HEK293 (cell line): ENCODE data around the gene PEX11G.

Source experiments
- BCL11A ChIP-seq: fragments of 450-650 bp; formaldehyde crosslinking; IDR thresholded peaks from 2 replicates; pipeline ENCODE4 v1.5.1; 2016; ENCODE audit warnings: low read depth, missing biosample characterization, missing genetic modification characterization
- HOXC10 ChIP-seq: sonication (generic); formaldehyde crosslinking; IDR thresholded peaks from 2 replicates; pipeline ENCODE4 v1.8.1; 2023; ENCODE audit warnings: mild to moderate bottlenecking, missing genetic modification reagents
- INSM2 ChIP-seq: fragments of 450-650 bp; formaldehyde crosslinking; IDR thresholded peaks from 2 replicates; pipeline ENCODE4 v1.5.1; 2016; ENCODE audit warnings: missing biosample characterization, missing genetic modification characterization
- KLF1 ChIP-seq: fragments of 450-650 bp; formaldehyde crosslinking; IDR thresholded peaks from 2 replicates; pipeline ENCODE4 v1.5.1; 2016; ENCODE audit warnings: missing biosample characterization, missing genetic modification characterization
- SP3 ChIP-seq: fragments of 450-650 bp; formaldehyde crosslinking; IDR thresholded peaks from 2 replicates; pipeline ENCODE4 v1.5.1; 2016; ENCODE audit warnings: missing biosample characterization, missing genetic modification characterization
- TCF7L2 ChIP-seq: IDR thresholded peaks from 2 replicates; pipeline ENCODE4 v1.6.1; 2011; ENCODE audit warnings: low read depth, mild to moderate bottlenecking, inconsistent platforms, low read length, moderate library complexity, borderline replicate concordance
- TSHZ1 ChIP-seq: fragments of 450-650 bp; formaldehyde crosslinking; IDR thresholded peaks from 2 replicates; pipeline ENCODE4 v1.5.1; 2016; ENCODE audit warnings: missing biosample characterization, missing genetic modification characterization, borderline replicate concordance
- YY1 ChIP-seq: fragments of 450-650 bp; formaldehyde crosslinking; IDR thresholded peaks from 2 replicates; pipeline ENCODE4 v1.5.1; 2018; ENCODE audit warnings: missing biosample characterization, missing genetic modification characterization
- ZBTB10 ChIP-seq: fragments of 450-650 bp; formaldehyde crosslinking; IDR thresholded peaks from 2 replicates; pipeline ENCODE4 v1.5.1; 2016; ENCODE audit warnings: missing biosample characterization, missing genetic modification characterization
- ZBTB6 ChIP-seq: fragments of 450-650 bp; formaldehyde crosslinking; IDR thresholded peaks from 2 replicates; pipeline ENCODE4 v1.5.1; 2017; ENCODE audit warnings: missing biosample characterization, missing genetic modification characterization
- ZBTB8A ChIP-seq: fragments of 450-650 bp; formaldehyde crosslinking; IDR thresholded peaks from 2 replicates; pipeline ENCODE4 v1.5.1; 2016; ENCODE audit warnings: missing biosample characterization, missing genetic modification characterization
- ZIC2 ChIP-seq: fragments of 450-650 bp; formaldehyde crosslinking; IDR thresholded peaks from 2 replicates; pipeline ENCODE4 v1.5.1; 2016; ENCODE audit warnings: missing biosample characterization, missing genetic modification characterization
- ZNF169 ChIP-seq: fragments of 450-650 bp; formaldehyde crosslinking; IDR thresholded peaks from 2 replicates; pipeline ENCODE4 v1.5.1; 2016; ENCODE audit warnings: missing biosample characterization, missing genetic modification characterization
- ZNF2 ChIP-seq: fragments of 450-650 bp; formaldehyde crosslinking; IDR thresholded peaks from 2 replicates; pipeline ENCODE4 v1.5.1; 2016; ENCODE audit warnings: missing biosample characterization, missing genetic modification characterization
- ZNF24 ChIP-seq: fragments of 450-650 bp; formaldehyde crosslinking; IDR thresholded peaks from 2 replicates; pipeline ENCODE4 v1.5.1; 2016; ENCODE audit warnings: missing biosample characterization, missing genetic modification characterization
- ZNF37A ChIP-seq: fragments of 450-650 bp; IDR thresholded peaks from 2 replicates; pipeline ENCODE4 v1.5.1; 2018; ENCODE audit warnings: missing biosample characterization, missing genetic modification characterization
- ZNF473 ChIP-seq: fragments of 450-650 bp; formaldehyde crosslinking; IDR thresholded peaks from 2 replicates; pipeline ENCODE4 v1.5.1; 2017; ENCODE audit warnings: missing biosample characterization, missing genetic modification characterization
- ZNF518A ChIP-seq: fragments of 450-650 bp; formaldehyde crosslinking; conservative IDR thresholded peaks from 2 replicates; pipeline ENCODE4 v1.5.1; 2016; ENCODE audit warnings: low read depth, missing biosample characterization, missing genetic modification characterization
- ZNF560 ChIP-seq: fragments of 450-650 bp; formaldehyde crosslinking; IDR thresholded peaks from 2 replicates; pipeline ENCODE4 v1.5.1; 2017; ENCODE audit warnings: missing biosample characterization, missing genetic modification characterization, borderline replicate concordance
- ZNF677 ChIP-seq: fragments of 450-650 bp; IDR thresholded peaks from 2 replicates; pipeline ENCODE4 v1.5.0; 2018; ENCODE audit warnings: missing biosample characterization, mild to moderate bottlenecking, missing genetic modification characterization, moderate library complexity
- ZNF791 ChIP-seq: fragments of 450-650 bp; formaldehyde crosslinking; IDR thresholded peaks from 2 replicates; pipeline ENCODE4 v1.5.1; 2016; ENCODE audit warnings: missing biosample characterization, missing genetic modification characterization
- TF ChIP-seq, protein P1 (sequence below): fragments of 450-650 bp; formaldehyde crosslinking; IDR thresholded peaks from 2 replicates; pipeline ENCODE4 v1.5.1; 2017; ENCODE audit warnings: missing biosample characterization, missing genetic modification characterization
- TF ChIP-seq, protein P2 (sequence below): fragments of 450-650 bp; formaldehyde crosslinking; IDR thresholded peaks from 2 replicates; pipeline ENCODE4 v1.5.1; 2017; ENCODE audit warnings: missing biosample characterization, missing genetic modification characterization

PEX11G gene

DNA sequence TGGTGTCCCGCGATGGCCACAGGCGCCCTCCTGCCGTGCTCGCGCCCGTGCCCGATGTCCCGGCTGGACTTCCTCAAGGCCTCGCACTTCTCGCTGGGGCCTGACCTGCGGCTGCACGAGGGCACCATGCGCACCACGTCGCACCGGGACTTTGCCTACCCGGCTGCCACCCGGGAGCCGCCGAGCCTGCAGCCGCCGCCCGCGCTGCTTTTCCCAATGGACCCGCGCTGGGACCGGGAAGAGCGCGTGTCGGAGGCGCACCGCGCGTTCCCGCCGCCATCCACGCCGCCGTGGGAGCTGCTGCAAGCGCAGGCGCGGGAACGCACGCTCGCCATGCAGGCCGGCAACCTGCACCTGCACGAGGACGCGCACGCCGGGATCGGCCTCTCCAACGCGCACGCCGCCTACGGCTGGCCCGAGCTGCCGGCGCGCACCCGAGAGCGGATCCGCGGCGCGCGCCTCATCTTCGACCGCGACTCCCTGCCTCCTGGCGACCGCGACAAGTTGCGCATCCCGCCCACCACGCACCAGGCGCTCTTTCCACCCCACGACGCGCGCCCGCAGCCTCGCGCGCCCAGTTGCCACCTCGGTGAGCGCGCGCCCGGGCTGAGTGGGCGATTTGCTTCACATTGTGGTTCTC is 12.1 kb upstream of the PEX11G start (continued):
- TF ChIP-seq, protein P1, sequence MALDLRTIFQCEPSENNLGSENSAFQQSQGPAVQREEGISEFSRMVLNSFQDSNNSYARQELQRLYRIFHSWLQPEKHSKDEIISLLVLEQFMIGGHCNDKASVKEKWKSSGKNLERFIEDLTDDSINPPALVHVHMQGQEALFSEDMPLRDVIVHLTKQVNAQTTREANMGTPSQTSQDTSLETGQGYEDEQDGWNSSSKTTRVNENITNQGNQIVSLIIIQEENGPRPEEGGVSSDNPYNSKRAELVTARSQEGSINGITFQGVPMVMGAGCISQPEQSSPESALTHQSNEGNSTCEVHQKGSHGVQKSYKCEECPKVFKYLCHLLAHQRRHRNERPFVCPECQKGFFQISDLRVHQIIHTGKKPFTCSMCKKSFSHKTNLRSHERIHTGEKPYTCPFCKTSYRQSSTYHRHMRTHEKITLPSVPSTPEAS (tag by site-specific recombination) = no peak
- TF ChIP-seq ZNF677 = no peak
- no peak for TF ChIP-seq ZIC2 (tag by site-specific recombination)
- no peak for TF ChIP-seq ZBTB10 (tag by site-specific recombination)
- TF ChIP-seq SP3 = no peak
- no peak for TF ChIP-seq ZNF560 (tag by site-specific recombination)
- no peak for TF ChIP-seq ZNF37A (tag by site-specific recombination)
- TF ChIP-seq ZBTB8A (tag by site-specific recombination) = peak; percentile 57; the same call in 1 of the 2 replicates
- no peak for TF ChIP-seq ZNF518A (tag by site-specific recombination)
- no peak for TF ChIP-seq ZNF24 (tag by site-specific recombination)
- TF ChIP-seq ZNF473 (tag by site-specific recombination) = no peak
- TF ChIP-seq ZNF2 (tag by site-specific recombination) = no peak
- TF ChIP-seq HOXC10 = no peak
- TF ChIP-seq, protein P2, sequence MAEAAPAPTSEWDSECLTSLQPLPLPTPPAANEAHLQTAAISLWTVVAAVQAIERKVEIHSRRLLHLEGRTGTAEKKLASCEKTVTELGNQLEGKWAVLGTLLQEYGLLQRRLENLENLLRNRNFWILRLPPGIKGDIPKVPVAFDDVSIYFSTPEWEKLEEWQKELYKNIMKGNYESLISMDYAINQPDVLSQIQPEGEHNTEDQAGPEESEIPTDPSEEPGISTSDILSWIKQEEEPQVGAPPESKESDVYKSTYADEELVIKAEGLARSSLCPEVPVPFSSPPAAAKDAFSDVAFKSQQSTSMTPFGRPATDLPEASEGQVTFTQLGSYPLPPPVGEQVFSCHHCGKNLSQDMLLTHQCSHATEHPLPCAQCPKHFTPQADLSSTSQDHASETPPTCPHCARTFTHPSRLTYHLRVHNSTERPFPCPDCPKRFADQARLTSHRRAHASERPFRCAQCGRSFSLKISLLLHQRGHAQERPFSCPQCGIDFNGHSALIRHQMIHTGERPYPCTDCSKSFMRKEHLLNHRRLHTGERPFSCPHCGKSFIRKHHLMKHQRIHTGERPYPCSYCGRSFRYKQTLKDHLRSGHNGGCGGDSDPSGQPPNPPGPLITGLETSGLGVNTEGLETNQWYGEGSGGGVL = no peak
- no peak for TF ChIP-seq ZNF169 (tag by site-specific recombination)
- TF ChIP-seq TSHZ1 (tag by site-specific recombination) = no peak
- no peak for TF ChIP-seq ZNF791 (tag by site-specific recombination)
- TF ChIP-seq ZBTB6 = no peak
- no peak for TF ChIP-seq BCL11A
- TF ChIP-seq KLF1 (tag by site-specific recombination) = peak; percentile 53; the same call in 1 of the 2 replicates
- no peak for TF ChIP-seq TCF7L2
- TF ChIP-seq INSM2 (tag by site-specific recombination) = no peak
- peak; percentile 65; the same call in 1 of the 2 replicates for TF ChIP-seq YY1 (tag by site-specific recombination)
